Measurements from ENCODE around the gene RNU4-1. TPM values are rescaled to one million over a fixed set of nuclear protein-coding genes. Genes with fewer than 3 reads are reported as not detected.

The RNU4-1 gene
- total and polyA plus RNA-seq, 10 donors = under 0.01 to 7,358 (median 2,736) TPM; not detected in 4

DNA sequence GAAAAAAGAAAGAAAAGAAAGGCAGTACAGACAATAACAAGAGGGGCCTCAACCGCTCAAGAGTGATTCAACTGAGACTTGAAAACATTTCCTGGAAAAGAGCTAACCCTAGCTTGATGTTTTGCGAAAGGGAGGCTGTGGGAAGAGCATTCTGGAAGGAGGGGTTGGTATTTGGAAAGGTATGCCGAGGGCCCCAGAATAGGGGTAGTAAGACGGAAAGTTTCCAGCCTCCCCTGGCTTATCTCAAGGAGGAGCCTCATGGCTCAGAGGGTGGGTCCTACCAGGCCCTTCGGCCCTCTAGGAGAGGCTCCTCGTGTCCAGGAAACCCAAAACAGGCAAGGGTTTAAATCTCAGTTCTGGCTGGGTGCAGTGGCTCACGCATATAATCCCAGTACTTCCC is 9.7 kb downstream of the RNU4-1 start:
- Histone ChIP-seq H3K4me3 (no peak overlapping the region), H3K9me3 (peaks cover 0 to 1% (median 0%) of the 10 kb centered on the region in 8 donors), H3K36me3 (no peaks in the 10 kb centered on the region), H3K4me1 (no peaks in the 10 kb centered on the region), H3K27ac (no peak overlapping the region), H3K27me3 (replicated peaks in 1 of 7) (peaks cover 0 to 7% (median 0%) of the 10 kb centered on the region in 7 donors)
- intact Hi-C loops (cut with DNase I; ENCODE audit: low total_unique reads) = no loop called here
- TF ChIP-seq POLR2AphosphoS5 (IDR thresholded peaks at IDR 0.05) (no peak), POLR2A (IDR thresholded peaks at IDR 0.05) (no peak)
- TF ChIP-seq, protein P1, sequence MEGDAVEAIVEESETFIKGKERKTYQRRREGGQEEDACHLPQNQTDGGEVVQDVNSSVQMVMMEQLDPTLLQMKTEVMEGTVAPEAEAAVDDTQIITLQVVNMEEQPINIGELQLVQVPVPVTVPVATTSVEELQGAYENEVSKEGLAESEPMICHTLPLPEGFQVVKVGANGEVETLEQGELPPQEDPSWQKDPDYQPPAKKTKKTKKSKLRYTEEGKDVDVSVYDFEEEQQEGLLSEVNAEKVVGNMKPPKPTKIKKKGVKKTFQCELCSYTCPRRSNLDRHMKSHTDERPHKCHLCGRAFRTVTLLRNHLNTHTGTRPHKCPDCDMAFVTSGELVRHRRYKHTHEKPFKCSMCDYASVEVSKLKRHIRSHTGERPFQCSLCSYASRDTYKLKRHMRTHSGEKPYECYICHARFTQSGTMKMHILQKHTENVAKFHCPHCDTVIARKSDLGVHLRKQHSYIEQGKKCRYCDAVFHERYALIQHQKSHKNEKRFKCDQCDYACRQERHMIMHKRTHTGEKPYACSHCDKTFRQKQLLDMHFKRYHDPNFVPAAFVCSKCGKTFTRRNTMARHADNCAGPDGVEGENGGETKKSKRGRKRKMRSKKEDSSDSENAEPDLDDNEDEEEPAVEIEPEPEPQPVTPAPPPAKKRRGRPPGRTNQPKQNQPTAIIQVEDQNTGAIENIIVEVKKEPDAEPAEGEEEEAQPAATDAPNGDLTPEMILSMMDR (IDR thresholded peaks at IDR 0.05 in 8 of 11, conservative IDR thresholded peaks at IDR 0.05 in 3 of 11) = no peak
- no peak for DNase-seq
- WGBS, 5 donors = 78 to 92% (median 85%) methylated on average over 7 of the region's 7 CpGs

DNA sequence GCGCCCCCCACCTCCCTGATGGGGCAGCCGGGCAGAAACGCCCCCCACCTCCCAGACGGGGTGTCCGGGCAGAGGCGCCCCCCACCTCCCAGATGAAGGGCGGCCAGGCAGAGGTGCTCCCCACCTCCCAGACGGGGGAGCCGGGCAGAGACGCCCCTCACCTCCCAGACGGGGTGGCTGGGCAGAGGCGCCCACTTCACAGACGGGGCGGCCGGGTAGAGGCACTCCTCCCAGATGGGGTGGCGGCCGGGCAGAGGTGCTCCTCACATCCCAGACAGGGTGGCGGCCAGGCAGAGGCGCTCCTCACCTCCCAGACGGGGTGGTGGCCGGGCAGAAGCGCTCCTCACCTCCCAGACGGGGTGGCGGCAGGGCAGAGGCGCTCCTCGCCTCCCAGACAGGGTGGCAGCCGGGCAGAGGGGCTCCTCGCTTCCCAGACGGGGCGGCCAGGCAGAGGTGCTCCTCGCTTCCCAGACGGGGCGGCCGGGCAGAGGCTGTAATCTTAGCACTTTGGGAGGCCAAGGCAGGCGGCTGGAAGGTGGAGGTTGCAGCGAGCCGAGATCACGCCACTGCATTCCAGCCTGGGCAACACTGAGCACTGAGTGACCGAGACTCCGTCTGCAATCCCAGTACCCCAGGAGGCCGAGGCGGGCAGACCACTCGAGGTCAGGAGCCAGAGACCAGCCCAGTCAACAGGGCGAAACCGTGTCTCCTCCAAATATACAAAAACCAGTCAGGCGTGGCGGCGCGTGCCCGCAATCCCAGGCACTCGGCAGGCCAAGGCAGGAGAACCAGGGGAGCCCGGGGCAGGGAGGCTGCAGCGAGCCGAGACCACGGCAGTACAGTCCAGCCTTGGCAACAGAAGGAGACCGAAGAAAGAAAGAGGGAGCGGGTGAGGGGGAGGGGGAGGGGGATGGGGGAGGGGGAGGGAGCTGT is 14.6 kb downstream of the RNU4-1 start:
- H3K4me3 ChIP-seq = no peak overlapping the region
- TF ChIP-seq POLR2AphosphoS5 (IDR thresholded peaks at IDR 0.05) = no peak
- TF ChIP-seq, protein P1 (IDR thresholded peaks at IDR 0.05 in 8 of 11, conservative IDR thresholded peaks at IDR 0.05 in 3 of 11) = no peak
- intact Hi-C loops (cut with DNase I; ENCODE audit: low total_unique reads) = no loop called here
- peaks cover 0 to 5% (median 0%) of the 10 kb centered on the region in 8 donors for H3K9me3 ChIP-seq
- H3K36me3 ChIP-seq = no peaks in the 10 kb centered on the region
- WGBS, 5 donors = 93 to 96% (median 95%) methylated on average over 24 to 56 of the region's 57 CpGs
- H3K27me3 ChIP-seq (replicated peaks in 1 of 7) = peaks cover 0 to 23% (median 0%) of the 10 kb centered on the region in 7 donors
- no peak for DNase-seq
- no peak overlapping the region for H3K27ac ChIP-seq
- H3K4me1 ChIP-seq = no peaks in the 10 kb centered on the region

DNA sequence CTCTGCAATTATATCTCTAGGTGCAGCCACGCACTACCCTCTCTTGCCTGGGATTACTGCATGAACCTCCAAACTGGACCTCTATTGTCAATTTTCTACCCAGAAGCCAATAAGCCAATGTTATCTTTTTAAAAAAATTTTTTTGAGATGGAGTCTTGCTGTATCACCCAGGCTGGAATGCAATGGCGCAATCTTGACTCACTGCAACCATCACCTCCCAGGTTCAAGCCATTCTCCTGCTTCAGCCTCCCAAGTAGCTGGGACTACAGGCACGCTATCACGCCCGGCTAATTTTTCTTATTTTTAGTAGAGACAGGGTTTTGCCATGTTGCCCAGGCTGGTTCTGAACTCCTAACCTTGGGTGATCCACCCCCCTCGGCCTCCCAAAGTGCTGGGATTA is 16.3 kb downstream of the RNU4-1 start:
- H3K27ac ChIP-seq = peak overlapping the region in 1 of 8 donors; percentile 6
- TF ChIP-seq, protein P1 (IDR thresholded peaks at IDR 0.05 in 8 of 11, conservative IDR thresholded peaks at IDR 0.05 in 3 of 11) = no peak
- TF ChIP-seq POLR2AphosphoS5 (IDR thresholded peaks at IDR 0.05) (no peak), POLR2A (IDR thresholded peaks at IDR 0.05) (no peak)
- no peaks in the 10 kb centered on the region for H3K36me3 ChIP-seq
- WGBS, 5 donors = 90 to 95% (median 94%) methylated on average over 6 of the region's 6 CpGs
- H3K9me3 ChIP-seq = peaks cover 0 to 5% (median 0%) of the 10 kb centered on the region in 8 donors
- peaks cover 0 to 29% (median 0%) of the 10 kb centered on the region in 7 donors for H3K27me3 ChIP-seq (replicated peaks in 1 of 7)
- H3K4me1 ChIP-seq = no peaks in the 10 kb centered on the region
- no peak overlapping the region for H3K4me3 ChIP-seq
- DNase-seq = no peak
- intact Hi-C loops (cut with DNase I; ENCODE audit: low total_unique reads) = no loop called here

DNA sequence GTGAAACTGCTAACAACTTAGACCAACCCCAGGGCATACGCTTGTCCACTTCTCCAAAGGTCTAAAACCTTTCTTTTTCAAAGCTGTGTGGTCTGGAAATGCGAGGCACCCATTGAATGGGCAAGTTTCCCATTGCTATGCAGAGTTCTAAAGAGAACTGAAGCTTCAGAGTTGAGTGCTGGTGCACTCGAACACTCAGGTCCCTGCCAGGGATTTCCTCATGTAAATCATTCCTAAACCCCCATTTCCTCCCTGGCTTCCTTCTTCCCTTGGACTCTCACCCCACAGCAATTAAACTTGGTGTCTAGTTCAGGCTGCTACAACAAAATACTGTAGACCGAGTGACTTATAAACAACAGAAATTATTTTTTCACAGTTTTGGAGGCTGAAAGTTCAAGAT is 25.3 kb downstream of the RNU4-1 start:
- intact Hi-C loops (cut with DNase I; ENCODE audit: low total_unique reads) = loop anchor here (10.0 kb wide), 1 partner anchor 53 kb away; no protein-coding TSS in a partner anchor
- Histone ChIP-seq H3K4me1 (peaks cover 9 to 58% (median 41%) of the 10 kb centered on the region in 6 donors), H3K4me3 (no peak overlapping the region), H3K36me3 (no peaks in the 10 kb centered on the region), H3K27me3 (replicated peaks in 1 of 7) (peaks cover 0 to 52% (median 0%) of the 10 kb centered on the region in 7 donors), H3K27ac (peak overlapping the region in 5 of 8 donors; percentile 17 to 64 (median 57)), H3K9me3 (no peaks in the 10 kb centered on the region)
- TF ChIP-seq POLR2A (IDR thresholded peaks at IDR 0.05) = no peak
- peak in 1 of 3 donors; percentile 67 for TF ChIP-seq POLR2AphosphoS5 (IDR thresholded peaks at IDR 0.05)
- DNase-seq = no peak
- 30 to 41% (median 34%) methylated on average over 4 of the region's 4 CpGs for WGBS, 5 donors
